GM21529 (cell line): ENCODE results near the gene IGF2R.
A peak's percentile ranks its signal among the peaks of the same experiment; 100 is the strongest.
"Not testable (repeated sequence)": the region's sequence is repeated elsewhere in the genome, so short reads cannot be mapped to it uniquely, and the experiment has no call there.

Experiments used
- ATAC-seq: cut with Tn5 transposase; IDR thresholded peaks from one replicate; pipeline ENCODE4 v1.9.1; 2021; ENCODE audit not compliant: unreplicated experiment

The IGF2R gene, protein sequence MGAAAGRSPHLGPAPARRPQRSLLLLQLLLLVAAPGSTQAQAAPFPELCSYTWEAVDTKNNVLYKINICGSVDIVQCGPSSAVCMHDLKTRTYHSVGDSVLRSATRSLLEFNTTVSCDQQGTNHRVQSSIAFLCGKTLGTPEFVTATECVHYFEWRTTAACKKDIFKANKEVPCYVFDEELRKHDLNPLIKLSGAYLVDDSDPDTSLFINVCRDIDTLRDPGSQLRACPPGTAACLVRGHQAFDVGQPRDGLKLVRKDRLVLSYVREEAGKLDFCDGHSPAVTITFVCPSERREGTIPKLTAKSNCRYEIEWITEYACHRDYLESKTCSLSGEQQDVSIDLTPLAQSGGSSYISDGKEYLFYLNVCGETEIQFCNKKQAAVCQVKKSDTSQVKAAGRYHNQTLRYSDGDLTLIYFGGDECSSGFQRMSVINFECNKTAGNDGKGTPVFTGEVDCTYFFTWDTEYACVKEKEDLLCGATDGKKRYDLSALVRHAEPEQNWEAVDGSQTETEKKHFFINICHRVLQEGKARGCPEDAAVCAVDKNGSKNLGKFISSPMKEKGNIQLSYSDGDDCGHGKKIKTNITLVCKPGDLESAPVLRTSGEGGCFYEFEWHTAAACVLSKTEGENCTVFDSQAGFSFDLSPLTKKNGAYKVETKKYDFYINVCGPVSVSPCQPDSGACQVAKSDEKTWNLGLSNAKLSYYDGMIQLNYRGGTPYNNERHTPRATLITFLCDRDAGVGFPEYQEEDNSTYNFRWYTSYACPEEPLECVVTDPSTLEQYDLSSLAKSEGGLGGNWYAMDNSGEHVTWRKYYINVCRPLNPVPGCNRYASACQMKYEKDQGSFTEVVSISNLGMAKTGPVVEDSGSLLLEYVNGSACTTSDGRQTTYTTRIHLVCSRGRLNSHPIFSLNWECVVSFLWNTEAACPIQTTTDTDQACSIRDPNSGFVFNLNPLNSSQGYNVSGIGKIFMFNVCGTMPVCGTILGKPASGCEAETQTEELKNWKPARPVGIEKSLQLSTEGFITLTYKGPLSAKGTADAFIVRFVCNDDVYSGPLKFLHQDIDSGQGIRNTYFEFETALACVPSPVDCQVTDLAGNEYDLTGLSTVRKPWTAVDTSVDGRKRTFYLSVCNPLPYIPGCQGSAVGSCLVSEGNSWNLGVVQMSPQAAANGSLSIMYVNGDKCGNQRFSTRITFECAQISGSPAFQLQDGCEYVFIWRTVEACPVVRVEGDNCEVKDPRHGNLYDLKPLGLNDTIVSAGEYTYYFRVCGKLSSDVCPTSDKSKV (N-terminal part only)

DNA sequence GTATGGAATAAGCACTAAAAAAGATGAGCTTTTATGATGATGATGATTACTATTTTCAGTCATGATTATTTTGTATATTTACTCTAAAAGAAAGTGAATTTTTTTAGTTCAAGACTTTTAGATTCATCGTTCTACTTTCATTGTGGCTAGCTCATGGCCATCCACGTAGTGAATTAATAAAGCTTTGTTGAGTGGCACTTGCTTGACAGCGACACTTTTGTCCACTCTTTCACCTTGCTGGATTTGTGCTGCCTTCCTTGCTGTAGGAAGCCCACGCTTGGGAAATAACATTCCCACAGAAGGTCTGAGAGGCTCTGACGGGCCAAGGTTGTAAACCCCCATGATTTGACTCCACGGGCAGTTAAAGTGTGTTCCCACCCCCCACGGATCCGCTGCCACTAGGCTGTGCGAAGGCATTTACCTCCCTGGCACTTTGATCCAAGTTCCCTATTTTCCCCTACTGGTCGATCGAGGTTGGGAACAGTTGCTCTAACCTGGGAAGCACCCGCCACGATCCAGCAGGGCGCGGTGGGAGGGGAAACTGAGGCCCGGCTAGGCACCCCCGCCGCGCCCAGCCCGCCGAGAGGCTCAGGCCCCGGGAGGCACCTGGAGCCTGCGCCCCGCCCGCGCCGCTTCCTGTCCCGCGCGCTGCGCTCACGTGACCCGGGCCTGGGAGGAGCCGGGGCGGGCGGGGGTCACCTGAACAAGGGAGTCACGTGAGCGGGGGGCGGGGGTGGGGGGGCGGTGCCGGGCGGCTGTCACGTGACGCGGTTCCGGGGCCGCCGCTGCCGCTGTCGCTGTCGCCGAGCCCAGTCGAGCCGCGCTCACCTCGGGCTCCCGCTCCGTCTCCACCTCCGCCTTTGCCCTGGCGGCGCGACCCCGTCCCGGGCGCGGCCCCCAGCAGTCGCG is at the start of gene IGF2R:
TSS of gene IGF2R (plus strand) at position 788 of the 909 bp plus-strand sequence. CDS start 165 bp downstream, outside the sequence.
- ATAC-seq = peak; percentile 84

DNA sequence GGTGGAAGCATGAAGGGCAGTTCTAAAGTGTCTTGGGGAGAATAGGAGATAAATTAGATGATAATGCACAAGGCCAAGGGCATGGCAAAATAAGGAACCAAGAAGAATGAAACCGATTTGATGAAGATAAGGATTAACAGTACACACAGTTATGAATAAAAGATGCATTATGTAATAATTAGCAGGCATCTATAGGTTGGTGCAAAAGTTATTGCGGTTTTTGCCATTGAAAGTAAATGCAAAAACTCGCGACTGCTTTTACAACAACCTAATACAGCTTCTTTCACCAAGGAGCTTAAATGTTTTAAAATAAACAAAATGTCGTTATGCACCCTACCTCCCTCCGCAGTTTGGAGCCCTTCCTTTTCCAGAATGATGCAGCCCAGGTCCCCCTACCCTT is 49.1 kb upstream of the IGF2R start:
- ATAC-seq = no peak

DNA sequence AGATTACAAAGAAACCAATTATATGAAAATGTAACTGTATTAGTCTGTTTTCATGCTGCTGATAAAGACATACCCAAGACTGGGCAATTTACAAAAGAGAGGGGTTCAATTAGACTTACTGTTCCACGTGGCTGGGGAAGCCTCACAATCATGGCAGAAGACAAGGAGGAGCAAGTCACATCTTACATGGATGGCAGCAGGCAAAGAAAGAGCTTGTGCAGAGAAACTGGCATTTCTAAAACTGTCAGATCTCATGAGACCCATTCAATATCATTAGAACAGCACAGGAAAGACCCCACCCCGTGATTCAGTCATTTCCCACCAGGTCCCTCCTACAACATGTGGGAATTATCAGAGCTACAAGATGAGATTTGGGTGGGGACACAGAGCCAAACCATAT is 44.7 kb upstream of the IGF2R start:
- ATAC-seq = not testable (repeated sequence)

DNA sequence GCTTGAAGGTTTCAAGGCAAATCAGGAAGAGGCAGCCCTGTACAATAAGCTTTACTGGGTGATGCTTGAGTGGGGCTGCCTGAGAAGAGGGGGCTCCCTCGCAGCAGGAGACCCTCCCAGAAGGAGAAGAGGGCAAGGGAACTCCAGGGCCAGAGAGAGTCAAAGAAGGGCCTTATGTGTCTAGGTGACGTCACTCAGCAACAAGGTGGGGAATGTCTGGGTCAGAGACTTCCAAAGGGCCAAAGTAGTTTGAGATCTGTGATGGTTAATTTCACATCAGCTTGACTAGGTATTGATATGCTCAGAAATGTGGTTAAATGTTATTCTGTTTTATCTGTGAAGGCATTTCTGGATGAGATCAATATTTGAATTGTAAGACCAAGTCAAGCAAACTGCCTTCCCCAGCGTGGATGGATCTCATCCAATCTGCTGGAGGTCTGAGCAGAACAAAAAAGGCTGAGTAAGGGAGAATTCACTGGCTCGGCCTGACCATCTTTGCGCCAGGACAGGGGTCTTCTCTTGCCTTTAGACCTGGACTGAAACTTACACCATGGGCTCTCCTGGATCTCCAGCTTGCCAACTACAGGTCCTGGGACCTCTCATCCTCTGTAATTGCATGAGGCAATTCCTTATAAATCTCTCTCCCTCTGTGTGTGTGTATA is 42.2 kb upstream of the IGF2R start:
- no peak for ATAC-seq

DNA sequence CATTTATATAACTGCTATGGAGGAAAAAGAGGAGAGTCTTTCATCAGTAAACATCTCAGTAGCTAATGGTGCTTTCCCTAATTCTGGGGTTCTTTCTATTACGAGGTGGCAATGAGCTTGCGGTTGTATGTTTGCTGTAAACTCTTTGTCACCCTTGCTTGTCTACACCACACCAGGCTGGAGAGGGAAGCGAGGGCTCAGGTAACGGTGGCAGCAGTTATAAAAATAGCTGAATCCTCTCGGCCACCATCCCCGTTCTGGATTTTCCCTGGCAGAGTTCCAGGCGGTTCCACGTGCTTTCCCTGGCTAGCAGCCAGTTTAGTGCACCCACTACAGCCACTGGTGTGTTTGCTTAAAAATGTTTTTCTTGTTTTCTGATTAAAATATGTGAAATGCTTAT is 39.1 kb upstream of the IGF2R start:
- ATAC-seq = peak; percentile 43

DNA sequence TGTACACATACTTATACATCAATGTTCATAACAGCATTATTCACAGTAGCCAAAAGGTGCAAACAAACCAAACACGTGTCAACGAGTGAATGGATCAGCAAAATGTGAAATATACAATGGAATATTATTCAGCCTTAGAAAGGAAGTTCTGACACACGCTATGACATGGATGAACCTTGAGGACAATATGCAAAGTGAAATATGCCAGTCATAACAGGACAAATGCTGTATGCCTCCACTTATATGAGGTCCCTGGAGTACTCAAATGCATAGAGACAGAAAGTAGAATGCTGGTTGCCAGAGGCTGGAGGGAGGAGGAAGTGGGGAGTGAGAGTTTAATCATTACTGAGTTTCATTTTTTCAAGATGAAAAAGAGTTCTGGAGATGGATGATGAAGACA is 37.8 kb upstream of the IGF2R start:
- peak; percentile 90 for ATAC-seq

DNA sequence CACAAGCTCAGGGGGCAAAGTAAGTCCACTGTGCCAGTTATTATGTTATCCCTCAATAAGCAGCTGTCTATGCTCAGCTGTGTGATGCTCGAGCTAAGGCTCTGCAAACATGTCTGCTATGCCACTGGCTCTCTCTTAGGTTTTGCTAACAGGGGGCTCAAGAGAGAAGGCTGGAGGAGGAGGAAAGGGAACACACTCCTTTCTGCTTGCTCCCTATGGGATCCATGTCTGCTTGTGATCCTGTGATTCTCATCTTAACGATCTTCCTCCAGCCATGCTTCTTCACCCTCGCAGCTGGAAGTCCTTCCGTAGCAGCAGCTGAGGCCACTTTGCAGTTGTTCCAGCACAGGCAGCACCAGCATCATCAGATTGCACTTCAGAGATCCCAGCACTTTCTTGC is 37.0 kb upstream of the IGF2R start:
- ATAC-seq = no peak

DNA sequence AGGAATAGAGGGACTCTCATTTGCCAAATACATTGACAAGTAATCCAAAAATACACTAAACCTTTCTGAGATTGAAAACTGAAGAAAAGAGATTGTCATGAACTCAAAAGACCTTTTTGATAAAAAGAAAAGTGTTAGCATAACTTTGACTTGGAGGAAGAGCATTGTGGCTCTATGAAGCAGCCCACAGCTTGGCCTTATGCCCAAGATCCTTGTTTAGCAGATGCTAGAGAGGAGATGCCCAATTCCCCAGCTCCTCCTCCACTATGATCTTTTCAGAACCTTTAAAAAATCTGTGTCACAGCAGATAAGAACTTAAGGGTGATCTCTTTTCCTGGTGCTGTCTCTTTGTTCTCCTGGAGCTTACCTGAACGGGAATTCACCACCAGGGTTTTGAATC is 35.8 kb upstream of the IGF2R start:
- ATAC-seq = no peak

DNA sequence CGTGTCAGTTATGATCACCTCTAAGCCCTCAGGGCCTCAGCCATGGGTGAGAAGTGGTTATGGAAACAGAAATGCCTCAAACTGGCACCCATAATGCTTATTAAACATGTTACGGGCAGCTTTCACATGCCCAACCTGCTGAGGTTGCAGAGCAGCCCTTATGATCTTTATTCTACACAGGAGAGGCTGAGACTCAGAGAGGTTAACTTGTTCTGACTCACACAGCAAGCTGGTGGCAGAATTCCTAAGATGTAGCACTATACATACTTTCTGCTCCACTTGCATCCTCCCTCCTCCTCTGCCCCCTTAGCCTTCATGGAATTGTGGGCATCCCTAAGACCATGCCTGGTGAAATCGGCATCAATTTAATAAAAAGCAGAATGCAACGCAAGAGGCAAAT is 34.7 kb upstream of the IGF2R start:
- ATAC-seq = no peak

DNA sequence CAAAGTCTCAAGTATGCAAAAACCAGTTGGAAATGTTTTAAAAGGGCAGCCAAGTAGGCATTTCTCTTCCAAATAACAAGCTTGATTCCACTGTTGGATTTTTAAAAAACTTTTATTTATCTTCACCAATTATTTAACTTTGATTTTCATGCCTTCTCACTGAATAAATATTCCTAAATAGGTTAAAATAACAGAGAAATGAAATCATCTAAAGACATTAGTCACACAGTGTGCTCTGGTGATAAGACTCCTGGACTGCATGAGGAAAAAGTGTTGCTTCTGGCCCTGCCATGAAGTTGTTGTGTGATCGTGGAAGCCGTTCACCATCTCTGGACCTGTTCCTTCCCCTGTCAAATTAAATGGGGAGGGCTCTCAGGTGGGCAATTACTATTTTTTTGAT is 33.8 kb upstream of the IGF2R start:
- no peak for ATAC-seq

DNA sequence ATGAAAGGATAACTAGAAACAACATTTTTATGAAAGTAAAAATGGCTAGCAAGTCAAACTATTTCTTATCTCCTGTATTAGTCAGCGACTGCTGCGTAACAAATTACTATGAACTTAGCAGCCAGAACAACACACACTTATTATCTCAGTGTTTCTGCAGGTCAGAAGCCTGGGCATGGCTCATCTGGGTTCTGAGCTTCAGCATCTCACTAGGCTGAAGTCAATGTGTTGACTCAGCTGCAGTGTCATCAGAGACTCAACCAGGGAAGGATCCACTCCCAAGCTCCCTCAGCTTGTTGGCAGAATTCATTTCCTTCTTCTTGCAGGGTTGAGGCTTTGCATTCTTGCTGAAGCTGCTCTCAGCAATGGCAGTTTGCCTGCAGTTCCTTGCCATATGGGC is 33.2 kb upstream of the IGF2R start:
- no peak for ATAC-seq

DNA sequence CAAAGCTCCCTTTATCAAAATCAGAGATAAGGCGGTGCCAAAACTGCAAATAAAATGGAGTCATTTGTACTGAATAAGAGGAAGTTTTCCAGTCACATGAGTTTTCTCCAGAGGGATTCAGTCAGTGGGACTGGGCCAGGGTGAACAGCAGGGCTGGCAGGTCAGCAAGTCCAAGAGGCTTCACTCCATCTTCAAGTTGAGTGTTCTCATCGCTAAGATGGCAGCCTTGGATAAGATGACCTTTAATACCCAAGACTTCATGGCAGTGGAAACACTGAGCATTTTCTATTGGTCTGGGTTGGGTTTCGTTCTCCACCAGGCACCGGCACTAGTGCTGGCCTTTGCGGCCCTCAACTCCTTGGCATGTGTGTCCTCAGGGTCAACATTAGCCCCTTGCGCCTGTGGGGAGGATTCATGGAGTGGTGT is 29.3 kb upstream of the IGF2R start:
- no peak for ATAC-seq

DNA sequence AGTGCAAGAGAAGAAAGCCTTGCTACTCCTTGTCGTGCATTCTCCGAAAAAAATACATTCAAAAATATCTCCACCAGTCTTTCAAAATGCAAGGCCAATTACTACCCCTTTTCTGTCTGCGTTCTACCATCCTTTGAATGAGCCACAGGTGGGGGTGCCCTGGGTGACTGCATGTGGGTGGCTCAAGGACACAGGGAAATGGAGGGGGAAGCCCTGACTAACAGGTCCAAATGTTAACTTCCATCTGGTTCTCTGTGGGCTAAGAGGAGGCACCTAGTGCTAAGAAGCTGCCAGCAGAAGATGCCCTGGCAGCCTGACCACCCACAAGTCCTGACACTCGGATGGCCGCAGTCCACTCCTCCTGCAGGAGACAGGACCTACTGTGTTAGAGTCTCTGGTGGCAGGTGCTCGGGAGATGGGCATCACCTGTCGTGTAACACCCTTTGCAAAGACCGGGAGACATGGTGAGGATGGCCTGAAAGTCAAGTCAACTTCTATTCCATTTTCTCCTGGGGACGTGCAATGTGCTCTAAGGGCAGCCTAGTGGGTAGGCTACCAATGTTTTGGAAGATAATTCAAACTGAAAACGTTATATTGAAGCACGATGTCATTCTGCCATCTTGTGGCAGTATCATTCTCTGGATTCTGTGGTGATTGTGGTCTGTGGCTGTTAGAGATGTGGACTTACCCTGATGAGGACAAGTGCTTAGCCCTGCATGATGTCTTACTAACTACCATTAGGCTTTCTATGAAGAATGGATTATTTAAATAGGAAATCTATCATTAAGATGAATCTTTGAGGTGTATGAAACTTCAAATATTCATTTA is 27.4 kb upstream of the IGF2R start:
- ATAC-seq = peak; percentile 88

DNA sequence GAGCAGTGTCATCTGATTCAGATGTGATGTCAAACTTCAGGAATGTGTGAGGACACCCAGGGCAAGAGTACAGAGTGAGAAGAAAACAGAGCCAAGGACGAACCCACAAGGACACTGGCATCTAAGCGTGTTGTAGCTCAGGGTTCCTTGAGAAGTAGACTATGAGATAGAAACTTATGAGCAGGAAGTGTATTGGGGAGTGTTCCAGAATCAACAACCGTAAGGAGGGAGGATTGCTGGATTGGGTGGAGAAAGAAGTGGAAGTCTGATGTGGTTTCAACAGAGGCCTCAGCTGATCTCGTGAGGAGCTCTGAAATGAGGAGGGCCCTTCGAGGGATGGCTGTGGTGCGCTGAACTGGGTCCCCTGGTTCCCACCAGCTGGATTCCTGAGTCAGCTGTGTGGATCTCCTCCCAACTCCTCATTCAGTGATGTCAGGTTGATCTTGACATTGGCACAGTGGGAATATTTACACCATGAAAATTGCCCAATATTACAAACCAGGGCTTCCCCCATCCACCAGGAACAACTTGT is 25.7 kb upstream of the IGF2R start:
- ATAC-seq = no peak

DNA sequence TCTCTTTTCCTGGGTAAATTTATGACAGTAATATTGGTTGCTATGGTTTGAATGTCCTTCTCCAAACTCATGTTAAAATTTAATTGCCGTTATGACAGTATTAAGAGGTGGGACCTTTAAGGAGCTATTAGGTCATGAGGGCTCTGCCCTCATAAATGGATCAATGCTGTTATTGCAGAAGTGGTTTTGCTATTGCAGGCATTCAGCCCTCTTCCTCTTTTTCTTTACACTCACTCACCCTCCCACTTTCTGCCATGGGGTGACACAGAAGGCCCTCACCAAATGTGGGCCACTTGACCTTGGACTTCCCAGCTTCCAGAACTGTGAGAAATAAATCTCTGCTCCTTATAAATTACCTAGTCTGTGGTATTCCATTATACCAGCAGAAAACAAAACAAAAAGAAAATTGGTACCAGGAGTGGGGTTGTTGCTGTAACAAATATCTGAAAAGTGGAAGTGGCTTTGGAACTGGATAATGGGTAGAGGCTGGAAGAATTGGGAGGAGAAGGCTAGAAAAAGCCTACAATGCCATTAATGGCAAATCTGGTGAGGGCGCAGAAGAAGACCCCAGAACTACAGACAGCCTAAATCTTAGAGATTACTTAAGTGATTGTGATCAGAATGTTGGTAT is 24.8 kb upstream of the IGF2R start:
- ATAC-seq = no peak

DNA sequence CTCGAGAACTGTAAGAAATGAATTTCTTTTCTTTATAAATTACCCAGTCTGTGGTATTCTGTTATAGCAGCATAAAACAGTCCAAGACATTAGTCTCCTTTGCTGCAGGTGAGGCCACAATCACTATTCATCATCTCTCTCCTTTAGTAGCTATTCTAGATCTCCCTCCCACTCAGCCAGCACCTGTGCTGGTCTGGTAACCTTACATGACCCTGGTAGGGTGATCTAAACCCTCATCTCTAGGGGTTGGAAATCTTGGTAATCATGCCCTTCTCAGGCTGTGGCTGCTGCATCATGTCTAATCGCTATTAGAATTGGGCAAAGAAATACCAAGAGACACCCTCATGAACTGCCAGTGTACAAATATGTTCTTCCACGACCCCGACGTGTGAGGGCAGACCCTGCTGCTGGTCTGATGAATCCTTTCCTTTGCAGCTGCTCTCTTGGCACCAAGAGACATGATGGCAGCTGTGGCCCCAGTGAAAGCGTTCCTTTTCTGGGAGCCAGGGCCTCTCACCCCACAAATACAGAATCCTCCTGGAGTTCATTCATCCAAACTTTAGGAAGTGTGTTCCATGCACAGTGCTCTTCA is 23.0 kb upstream of the IGF2R start:
- no peak for ATAC-seq

DNA sequence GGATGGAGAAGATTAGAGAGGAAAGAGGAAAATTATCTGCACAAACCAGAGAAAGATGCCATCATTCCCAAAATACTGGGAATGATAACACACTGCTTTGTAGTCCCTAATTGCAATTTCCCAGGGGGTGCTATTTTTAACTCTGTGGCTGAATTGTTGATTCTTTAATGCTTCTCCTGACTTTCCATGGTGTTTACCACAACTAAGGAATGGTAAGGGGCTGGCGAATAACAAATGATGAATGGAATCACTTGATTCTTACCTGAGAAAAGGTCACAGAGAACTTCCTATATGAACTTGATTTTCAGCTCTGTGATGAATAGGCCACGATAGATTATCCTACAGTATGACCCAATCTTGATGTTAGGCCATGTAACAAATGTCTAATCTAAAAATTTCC is 22.0 kb upstream of the IGF2R start:
- ATAC-seq = no peak

DNA sequence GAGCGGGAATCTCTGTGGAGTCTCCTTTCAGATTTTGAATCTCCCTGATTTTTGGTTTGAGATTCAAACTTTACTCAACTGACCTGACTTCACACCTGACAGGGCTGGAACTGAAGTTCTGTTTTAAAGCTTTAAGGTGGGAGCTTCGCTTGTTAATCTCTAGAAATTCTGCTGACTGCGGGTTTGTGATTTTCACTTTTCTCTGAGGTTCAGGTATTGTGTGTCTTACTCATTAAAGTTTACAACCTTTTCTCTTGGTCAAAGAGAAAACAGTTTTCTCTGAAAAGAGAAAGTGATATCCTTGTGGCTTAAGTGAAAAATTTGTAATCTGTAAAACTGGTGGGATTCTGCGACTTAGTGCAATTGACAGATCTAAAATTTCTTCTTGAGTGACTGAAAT is 20.7 kb upstream of the IGF2R start:
- no peak for ATAC-seq
